GM12878 (cell line): ENCODE data around the gene SPPL3. TPM values are rescaled to one million over a fixed set of nuclear protein-coding genes. Genes with fewer than 3 reads are reported as not detected.

ENCODE experiments used
- ATAC-seq: fragments of 200-7000 bp; cut with Tn5 transposase; 3 replicates; pipeline ENCODE4 v1.9.1; 2020; ENCODE audit warnings: mild to moderate bottlenecking, moderate library complexity
- BruUV-seq: library from RNA; stranded (reverse); fragments of 400-500 nt; replicated peaks from 2 replicates; lab custom pipeline; 2021; lab: Mats Ljungman, UMichigan
- CTCF ChIA-PET: fragments of 300-600 bp; sonication (Branson Sonifier 250); formaldehyde crosslinking; extraction: SDS; loops from one replicate; lab custom pipeline; 2021; ENCODE audit warnings: inconsistent platforms; lab: Yijun Ruan, JAX
- POLR2A ChIA-PET: fragments of 350-600 bp; formaldehyde crosslinking; extraction: SDS; loops from one replicate; lab custom pipeline; 2021; ENCODE audit warnings: inconsistent platforms; lab: Charles Lee
- RAD21 ChIA-PET: fragments of 300-600 bp; sonication (Branson Sonifier 250); formaldehyde crosslinking; loops from one replicate; lab custom pipeline; 2023; ENCODE audit warnings: antibody characterized with exemption; ENCODE audit not compliant: unreplicated experiment; lab: Charles Lee
- SMC1A ChIA-PET: fragments of 300-600 bp; sonication (Branson Sonifier 250); formaldehyde crosslinking; loops from one replicate; lab custom pipeline; 2023; ENCODE audit not compliant: unreplicated experiment, uncharacterized antibody; lab: Charles Lee
- DNase-seq: peaks from one replicate; pipeline ENCODE4 v3.0.0-alpha.2; 2011; ENCODE audit warnings: low read depth, low spot score
- FAIRE-seq: peaks from 3 replicates; lab custom pipeline; 2011; peaks lifted over from hg19 to GRCh38; lab: Jason Lieb, UNC
- H2AFZ ChIP-seq: 2 replicates; pipeline ENCODE4 v1.6.0; 2011; ENCODE audit warnings: low read depth, low read length, control low read depth; ENCODE audit not compliant: control insufficient read depth
- H3K27ac ChIP-seq: 2 replicates; pipeline ENCODE4 v1.5.1; 2011; ENCODE audit warnings: control low read depth; ENCODE audit not compliant: control insufficient read depth, insufficient read depth
- H3K27me3 ChIP-seq, 2 experiments: replicated peaks in 1 of 2; 2 replicates each; pipeline versions ENCODE4 v1.6.0 to v1.6.1; 2011; ENCODE audit warnings: low read length in 1 of 2; ENCODE audit not compliant: control insufficient read depth in 2 of 2, insufficient read depth in 2 of 2
- H3K36me3 ChIP-seq, 2 experiments: 2 replicates each; pipeline ENCODE4 v1.5.1; 2011; ENCODE audit warnings: low read length in 1 of 2; ENCODE audit not compliant: control insufficient read depth in 2 of 2, insufficient read depth in 2 of 2
- H3K4me1 ChIP-seq: 2 replicates; pipeline ENCODE4 v1.6.1; 2011; ENCODE audit warnings: mild to moderate bottlenecking, low read length, moderate library complexity, mixed read lengths; ENCODE audit not compliant: control insufficient read depth, insufficient read depth
- H3K4me2 ChIP-seq: 2 replicates; pipeline ENCODE4 v1.6.0; 2011; ENCODE audit warnings: control low read depth; ENCODE audit not compliant: control insufficient read depth, insufficient read depth
- H3K4me3 ChIP-seq: fragments of 200-600 bp; sonication (generic); 2 replicates; pipeline ENCODE4 v1.5.1; 2016
- H3K79me2 ChIP-seq: 2 replicates; pipeline ENCODE4 v1.6.0; 2011; ENCODE audit warnings: low read length; ENCODE audit not compliant: control insufficient read depth, insufficient read depth
- H3K9ac ChIP-seq: 2 replicates; pipeline ENCODE4 v1.8.0; 2011; ENCODE audit warnings: low read length, control low read depth, mixed read lengths; ENCODE audit not compliant: control insufficient read depth, insufficient read depth
- H3K9me3 ChIP-seq: replicated peaks from 3 replicates; pipeline ENCODE4 v1.5.1; 2011; ENCODE audit warnings: mild to moderate bottlenecking, low read length; ENCODE audit not compliant: control insufficient read depth, insufficient read depth
- H4K20me1 ChIP-seq: 2 replicates; pipeline ENCODE4 v1.6.0; 2011; ENCODE audit not compliant: control insufficient read depth, insufficient read depth
- ASH2L ChIP-seq: fragments of 300-600, 200-600 bp; sonication (generic); IDR thresholded peaks from 2 replicates; pipeline ENCODE4 v1.6.1; 2017; ENCODE audit warnings: low read depth, mild to moderate bottlenecking, borderline replicate concordance
- BRCA1 ChIP-seq: IDR thresholded peaks from 2 replicates; pipeline ENCODE4 v1.6.1; 2011; ENCODE audit warnings: low read depth, low read length, improper control_type of control experiment
- CBX3 ChIP-seq: fragments of 200-600 bp; sonication (generic); IDR thresholded peaks from 2 replicates; pipeline ENCODE4 v1.6.1; 2016; ENCODE audit warnings: low read depth, borderline replicate concordance
- CREM ChIP-seq: IDR thresholded peaks from 2 replicates; pipeline ENCODE4 v1.6.1; 2014; ENCODE audit warnings: antibody characterized with exemption, low read depth
- IRF3 ChIP-seq: fragments of 450-650 bp; IDR thresholded peaks from 2 replicates; pipeline ENCODE4 v1.6.1; 2014; ENCODE audit warnings: mild to moderate bottlenecking
- IRF4 ChIP-seq: IDR thresholded peaks from 2 replicates; pipeline ENCODE4 v1.6.1; 2011; ENCODE audit warnings: low read depth, low read length
- KDM1A ChIP-seq: fragments of 200-600 bp; sonication (generic); IDR thresholded peaks from 2 replicates; pipeline ENCODE4 v1.6.1; 2016; ENCODE audit warnings: borderline replicate concordance
- LARP7 ChIP-seq: fragments of 450-650 bp; IDR thresholded peaks from 2 replicates; pipeline ENCODE4 v1.6.1; 2017; ENCODE audit warnings: mild to moderate bottlenecking
- MEF2B ChIP-seq: fragments of 450-650 bp; IDR thresholded peaks from 2 replicates; pipeline ENCODE4 v1.6.1; 2018; ENCODE audit warnings: mild to moderate bottlenecking, moderate library complexity; ENCODE audit not compliant: partially characterized antibody, poor library complexity, severe bottlenecking
- MLLT1 ChIP-seq: fragments of 450-650 bp; IDR thresholded peaks from 2 replicates; pipeline ENCODE4 v1.6.1; 2016; ENCODE audit warnings: mild to moderate bottlenecking
- MXI1 ChIP-seq: fragments of 150-350 bp; IDR thresholded peaks from 2 replicates; pipeline ENCODE4 v1.6.1; 2011; ENCODE audit warnings: low read depth, mild to moderate bottlenecking, inconsistent platforms, low read length, improper control_type of control experiment
- NFYA ChIP-seq: IDR thresholded peaks from 2 replicates; pipeline ENCODE4 v1.6.1; 2011; ENCODE audit warnings: low read depth, mild to moderate bottlenecking, low read length, improper control_type of control experiment, borderline replicate concordance
- RUNX3 ChIP-seq: IDR thresholded peaks from 2 replicates; pipeline ENCODE4 v1.6.1; 2012; ENCODE audit warnings: low read length, inconsistent platforms
- SIX5 ChIP-seq: IDR thresholded peaks from 2 replicates; pipeline ENCODE4 v1.6.1; 2011; ENCODE audit warnings: mild to moderate bottlenecking, low read depth, low read length, moderate library complexity; ENCODE audit not compliant: severe bottlenecking
- TBL1XR1 ChIP-seq: IDR thresholded peaks from 2 replicates; pipeline ENCODE4 v1.6.1; 2012; ENCODE audit warnings: low read depth, low read length, improper control_type of control experiment
- YY1 ChIP-seq: IDR thresholded peaks from 2 replicates; pipeline ENCODE4 v1.6.1; 2011; ENCODE audit warnings: low read depth, mild to moderate bottlenecking, low read length
- ZNF592 ChIP-seq: fragments of 450-650 bp; IDR thresholded peaks from 2 replicates; pipeline ENCODE4 v1.6.1; 2017; ENCODE audit warnings: mild to moderate bottlenecking, moderate library complexity
- WGBS: methylation state at CpG from one replicate; pipeline ENCODE4 v1.1.6; 2016; ENCODE audit warnings: low lambda C conversion rate; ENCODE audit not compliant: insufficient replicate concordance, insufficient coverage; ENCODE audit errors: missing lambda C conversion rate; 5-methylcytosine and 5-hydroxymethylcytosine counted together
- in situ Hi-C: fragments of 300-500 bp; cut with MboI; formaldehyde crosslinking; loops from 9 replicates; pipeline ENCODE4 v1.14.3; 2018; ENCODE audit warnings: mixed read lengths
- intact Hi-C: fragments of 100-400 bp; cut with micrococcal nuclease; formaldehyde crosslinking; loops from one replicate; pipeline ENCODE4 v1.14.2; 2022; ENCODE audit not compliant: unreplicated experiment
- polyA plus RNA-seq, 11 experiments: library from polyadenylated mRNA; depleted of rRNA in 4 of 11; unstranded in 6 of 11; stranded (reverse) in 5 of 11; fragments of >200 nt; fragmentation: Nextera tagmentation in 4 of 11; fragmentation: Illumina TruSeq in 1 of 11; extraction: Ambion mirVana in 4 of 11; extraction: Trizol in 1 of 11; gene quantifications; 1 replicate in 1 of 11; 2 replicates in 10 of 11; pipeline versions ENCODE4 v1.2.1 to v1.2.3, GENCODE V29; 2011 to 2016; ENCODE audit warnings: inconsistent platforms in 2 of 11, missing spikeins in 2 of 11, low read depth in 1 of 11
- total RNA-seq, 4 experiments: library from RNA; depleted of rRNA in 3 of 4; stranded (reverse); fragments of >200 nt in 3 of 4; fragmentation: Illumina TruSeq in 1 of 4; extraction: Trizol in 1 of 4; gene quantifications; 2 replicates each; pipeline versions ENCODE4 v1.2.1 to v1.2.3, GENCODE V29; 2013 to 2021

The SPPL3 gene
- total and polyA plus RNA-seq, 10 of the 15 experiments (the other 5 are each of a cell fraction or from before 2014, with no cell fraction given): 4.3 to 45.5 (median 11.7) TPM

GRCh38 chr12:120761519-120761934 lies 142.6 kb downstream of the SPPL3 start:
- Histone ChIP-seq H4K20me1 (no peaks in the 10 kb centered on the region), H3K4me1 (no peaks in the 10 kb centered on the region), H3K9ac (no peak overlapping the region), H2AFZ (no peak overlapping the region), H3K4me3 (no peak overlapping the region), H3K79me2 (no peaks in the 10 kb centered on the region), H3K4me2 (no peak overlapping the region), H3K36me3 (peaks cover 10 to 16% of the 10 kb centered on the region in 2 experiments), H3K27ac (no peak overlapping the region), H3K27me3 (no peaks in the 10 kb centered on the region), H3K9me3 (no peaks in the 10 kb centered on the region)
- no peak for ATAC-seq
- WGBS: 86% methylated on average over 9 of the region's 9 CpGs
- no TSS peak for BruUV-seq
- RAD21 ChIA-PET: no interaction called here
- DNase-seq: no peak
- CTCF ChIA-PET: no interaction called here
- POLR2A ChIA-PET: no interaction called here
- FAIRE-seq: no peak
- TF ChIP-seq ZNF592 (no peak), CREM (no peak), YY1 (no peak), MLLT1 (no peak), MEF2B (no peak), MXI1 (no peak), IRF4 (no peak), IRF3 (no peak), CBX3 (no peak), RUNX3 (no peak), TBL1XR1 (no peak), LARP7 (no peak), SIX5 (no peak), BRCA1 (no peak), NFYA (no peak), KDM1A (no peak), ASH2L (no peak)
- in situ Hi-C loops: no loop called here
- SMC1A ChIA-PET: interaction anchor here (0.8 to 1.4 kb wide), 3 partner anchors 25 to 210 kb away, joined by 3 to 4 read pairs (median 3); no protein-coding TSS in a partner anchor
- intact Hi-C loops: no loop called here
